ENCODE data around the gene U2AF2.

Gene U2AF2

GRCh38 chr19:55615543-55616394 is 39.1 kb upstream of the U2AF2 start:
- TF ChIP-seq POLR2A (IDR thresholded peaks at IDR 0.05; ENCODE audit: low read depth, low read length): no peak
- FAIRE-seq: no peak
- DNase-seq (ENCODE audit: insufficient read length, low spot score): no peak

GRCh38 chr19:55616395-55616875 is 38.4 kb upstream of the U2AF2 start:
- TF ChIP-seq POLR2A (IDR thresholded peaks at IDR 0.05; ENCODE audit: low read depth, low read length): no peak
- no peak for FAIRE-seq
- no peak for DNase-seq (ENCODE audit: insufficient read length, low spot score)

- TF ChIP-seq POLR2A (IDR thresholded peaks at IDR 0.05; ENCODE audit: low read depth, low read length): no peak
- no peak for DNase-seq (ENCODE audit: insufficient read length, low spot score)
- FAIRE-seq: no peak
These were observed 37.4 kb upstream of the U2AF2 start for GRCh38 chr19:55617426-55617825.

- no peak for FAIRE-seq
- DNase-seq (ENCODE audit: insufficient read length, low spot score): no peak
- no peak for TF ChIP-seq POLR2A (IDR thresholded peaks at IDR 0.05; ENCODE audit: low read depth, low read length)
These were observed 36.4 kb upstream of the U2AF2 start for GRCh38 chr19:55618426-55618825.

GRCh38 chr19:55619286-55619685 is 35.5 kb upstream of the U2AF2 start:
- DNase-seq (ENCODE audit: insufficient read length, low spot score) (no peak), FAIRE-seq (no peak)
- no peak for TF ChIP-seq POLR2A (IDR thresholded peaks at IDR 0.05; ENCODE audit: low read depth, low read length)

GRCh38 chr19:55620410-55621204 is 34.2 kb upstream of the U2AF2 start:
- no peak for FAIRE-seq
- no peak for DNase-seq (ENCODE audit: insufficient read length, low spot score)
- TF ChIP-seq POLR2A (IDR thresholded peaks at IDR 0.05; ENCODE audit: low read depth, low read length): no peak

- no peak for FAIRE-seq
These were observed 33.6 kb upstream of the U2AF2 start for GRCh38 chr19:55621205-55621672.

GRCh38 chr19:55621673-55622231 is 33.1 kb upstream of the U2AF2 start:
- DNase-seq (ENCODE audit: insufficient read length, low spot score): no peak
- TF ChIP-seq POLR2A (IDR thresholded peaks at IDR 0.05; ENCODE audit: low read depth, low read length): no peak
- no peak for FAIRE-seq

More at GRCh38 chr19:55621205-55621672, 33.6 kb upstream of the U2AF2 start:
- DNase-seq (ENCODE audit: insufficient read length, low spot score): no peak
- 0 out of 2 replicates have a peak, but pooled peaks have one; percentile 26 for TF ChIP-seq POLR2A (IDR thresholded peaks at IDR 0.05; ENCODE audit: low read depth, low read length)

- TF ChIP-seq POLR2A (IDR thresholded peaks at IDR 0.05; ENCODE audit: low read depth, low read length): no peak
- DNase-seq (ENCODE audit: insufficient read length, low spot score): no peak
- FAIRE-seq: no peak
These were observed 32.4 kb upstream of the U2AF2 start for GRCh38 chr19:55622242-55622969.

GRCh38 chr19:55623130-55623529 is 31.7 kb upstream of the U2AF2 start:
- no peak for TF ChIP-seq POLR2A (IDR thresholded peaks at IDR 0.05; ENCODE audit: low read depth, low read length)
- FAIRE-seq: no peak
- DNase-seq (ENCODE audit: insufficient read length, low spot score): no peak

- no peak for FAIRE-seq
- no peak for TF ChIP-seq POLR2A (IDR thresholded peaks at IDR 0.05; ENCODE audit: low read depth, low read length)
- no peak for DNase-seq (ENCODE audit: insufficient read length, low spot score)
These were observed 31.3 kb upstream of the U2AF2 start for GRCh38 chr19:55623561-55623960.

GRCh38 chr19:55624109-55625003 is 30.5 kb upstream of the U2AF2 start, which contains the start of gene ZNF784:
Gene ZNF784, minus strand, starts transcription at chr19:55624566. Its CDS starts 5 bp downstream, at chr19:55624561.
- FAIRE-seq: no peak
- TF ChIP-seq POLR2A (IDR thresholded peaks at IDR 0.05; ENCODE audit: low read depth, low read length): peak; percentile 70
- peak; percentile 98 for DNase-seq (ENCODE audit: insufficient read length, low spot score)
